Astrocyte (in vitro differentiated cells and primary cell): ENCODE data around the gene TRIB2. TPM values are rescaled to one million over a fixed set of nuclear protein-coding genes. Genes with fewer than 3 reads are reported as not detected.

Experiments
- DNase-seq: peaks from one replicate; pipeline ENCODE4 v3.0.0-alpha.2; 2010; ENCODE audit warnings: low read depth
- FAIRE-seq: peaks from 2 replicates; lab custom pipeline; 2011; peaks lifted over from hg19 to GRCh38; lab: Jason Lieb, UNC
- H2AFZ ChIP-seq: 2 replicates; pipeline ENCODE4 v1.6.0; 2012; ENCODE audit warnings: low read depth, low read length, inconsistent platforms
- H3K27ac ChIP-seq: 2 replicates; pipeline ENCODE4 v1.5.1; 2011; ENCODE audit warnings: low read depth, low read length, inconsistent platforms
- H3K27me3 ChIP-seq: 2 replicates; pipeline ENCODE4 v1.6.0; 2011; ENCODE audit warnings: low read length, inconsistent platforms; ENCODE audit not compliant: insufficient read depth
- H3K36me3 ChIP-seq: 2 replicates; pipeline ENCODE4 v1.5.1; 2011; ENCODE audit warnings: low read length, inconsistent platforms; ENCODE audit not compliant: insufficient read depth
- H3K4me1 ChIP-seq: 2 replicates; pipeline ENCODE4 v1.5.1; 2011; ENCODE audit warnings: low read length, inconsistent platforms; ENCODE audit not compliant: insufficient read depth
- H3K4me2 ChIP-seq: 2 replicates; pipeline ENCODE4 v1.6.0; 2012; ENCODE audit warnings: low read length, inconsistent platforms
- H3K4me3 ChIP-seq: 2 replicates; pipeline ENCODE4 v1.5.1; 2011; ENCODE audit warnings: low read depth, mild to moderate bottlenecking, low read length, inconsistent platforms; ENCODE audit not compliant: insufficient read depth
- H3K79me2 ChIP-seq: 2 replicates; pipeline ENCODE4 v1.6.0; 2012; ENCODE audit warnings: mild to moderate bottlenecking, low read length, inconsistent platforms; ENCODE audit not compliant: insufficient read depth
- H3K9ac ChIP-seq: 2 replicates; pipeline ENCODE4 v1.6.0; 2012; ENCODE audit warnings: mild to moderate bottlenecking, low read length, inconsistent platforms
- H3K9me3 ChIP-seq: 2 replicates; pipeline ENCODE4 v1.5.1; 2012; ENCODE audit warnings: low read depth, mild to moderate bottlenecking, low read length, inconsistent platforms; ENCODE audit not compliant: insufficient read depth
- H4K20me1 ChIP-seq: 2 replicates; pipeline ENCODE4 v1.6.0; 2012; ENCODE audit warnings: low read length, inconsistent platforms; ENCODE audit not compliant: insufficient read depth
- H3K27ac Mint-ChIP-seq: one replicate; pipeline ENCODE4 v1.8.0; 2021; ENCODE audit warnings: mild to moderate bottlenecking, mixed read lengths; ENCODE audit not compliant: unreplicated experiment
- H3K27me3 Mint-ChIP-seq: one replicate; pipeline ENCODE4 v1.8.0; 2021; ENCODE audit warnings: low read depth, mixed read lengths; ENCODE audit not compliant: unreplicated experiment
- H3K36me3 Mint-ChIP-seq: one replicate; pipeline ENCODE4 v1.8.0; 2021; ENCODE audit warnings: low read depth, mixed read lengths; ENCODE audit not compliant: unreplicated experiment
- H3K4me1 Mint-ChIP-seq: one replicate; pipeline ENCODE4 v1.8.0; 2021; ENCODE audit warnings: low read depth, mixed read lengths; ENCODE audit not compliant: unreplicated experiment
- H3K4me3 Mint-ChIP-seq: one replicate; pipeline ENCODE4 v1.8.0; 2021; ENCODE audit warnings: mild to moderate bottlenecking, moderate library complexity, mixed read lengths; ENCODE audit not compliant: unreplicated experiment
- H3K9me3 Mint-ChIP-seq: one replicate; pipeline ENCODE4 v1.8.0; 2021; ENCODE audit warnings: mild to moderate bottlenecking, mixed read lengths; ENCODE audit not compliant: unreplicated experiment
- EZH2 ChIP-seq: IDR thresholded peaks from 2 replicates; pipeline ENCODE4 v1.6.1; 2012; ENCODE audit warnings: mild to moderate bottlenecking, low read length, inconsistent platforms; ENCODE audit not compliant: insufficient read depth
- total RNA-seq: library from RNA; stranded (reverse); gene quantifications from 2 replicates; pipeline ENCODE4 v1.2.1, GENCODE V29; 2021
- TF ChIP-seq, protein P1 (sequence below): IDR thresholded peaks from 2 replicates; pipeline ENCODE4 v1.5.1; 2011; ENCODE audit warnings: low read depth, mild to moderate bottlenecking, inconsistent platforms, low read length, moderate library complexity; ENCODE audit not compliant: insufficient read depth

The TRIB2 gene
- total RNA-seq, 1 donor from 2014 or later = 22.6 TPM

DNA sequence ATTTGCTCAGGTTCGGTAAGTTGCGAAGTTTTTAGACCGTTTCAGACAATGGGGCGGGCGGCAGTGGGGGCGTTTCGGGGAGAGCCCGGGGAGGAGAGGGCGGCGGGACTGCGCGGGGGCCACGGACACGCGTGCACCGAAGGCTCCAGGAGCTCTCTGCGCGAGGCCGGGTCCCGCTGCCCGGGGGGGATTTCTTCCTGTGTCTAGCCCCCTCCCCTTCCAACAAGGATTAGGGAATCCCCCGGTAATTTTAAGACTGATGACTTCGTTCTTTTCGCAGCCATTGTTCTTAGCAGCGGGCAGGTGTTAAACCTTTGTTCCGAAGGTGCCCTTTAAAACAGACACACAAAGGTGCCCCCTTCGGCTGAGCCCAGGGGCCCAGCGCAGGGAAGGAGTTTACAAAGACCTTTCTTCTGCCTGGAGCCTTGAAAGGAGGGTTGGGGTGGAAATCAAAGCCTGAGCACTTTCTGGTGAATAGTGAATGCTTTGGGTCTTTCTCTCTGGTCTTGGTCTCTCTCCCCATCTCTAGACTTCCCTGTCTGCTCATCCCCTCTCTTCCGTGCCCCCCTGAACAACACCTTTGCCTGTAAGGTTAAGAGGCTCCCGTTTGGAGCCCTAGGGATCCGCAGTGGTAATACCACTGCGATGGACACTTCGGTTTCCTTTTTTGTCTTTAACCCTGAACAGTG lies 2.1 kb downstream of the TRIB2 start:
- Mint-ChIP-seq H3K36me3 (peaks cover under 1% of the 10 kb centered on the region), H3K27ac (peak overlapping the region; percentile 92), H3K27me3 (no peaks in the 10 kb centered on the region), H3K9me3 (no peaks in the 10 kb centered on the region), H3K4me3 (peak overlapping the region; percentile 99), H3K4me1 (peaks cover 46% of the 10 kb centered on the region)
- H3K4me2 ChIP-seq = peak overlapping the region; percentile 92
- H3K4me3 ChIP-seq = peak overlapping the region; percentile 83
- peaks cover 5% of the 10 kb centered on the region for H3K36me3 ChIP-seq
- peak overlapping the region; percentile 93 for H3K9ac ChIP-seq
- H3K27me3 ChIP-seq = no peaks in the 10 kb centered on the region
- no peak for TF ChIP-seq EZH2
- TF ChIP-seq, protein P1, sequence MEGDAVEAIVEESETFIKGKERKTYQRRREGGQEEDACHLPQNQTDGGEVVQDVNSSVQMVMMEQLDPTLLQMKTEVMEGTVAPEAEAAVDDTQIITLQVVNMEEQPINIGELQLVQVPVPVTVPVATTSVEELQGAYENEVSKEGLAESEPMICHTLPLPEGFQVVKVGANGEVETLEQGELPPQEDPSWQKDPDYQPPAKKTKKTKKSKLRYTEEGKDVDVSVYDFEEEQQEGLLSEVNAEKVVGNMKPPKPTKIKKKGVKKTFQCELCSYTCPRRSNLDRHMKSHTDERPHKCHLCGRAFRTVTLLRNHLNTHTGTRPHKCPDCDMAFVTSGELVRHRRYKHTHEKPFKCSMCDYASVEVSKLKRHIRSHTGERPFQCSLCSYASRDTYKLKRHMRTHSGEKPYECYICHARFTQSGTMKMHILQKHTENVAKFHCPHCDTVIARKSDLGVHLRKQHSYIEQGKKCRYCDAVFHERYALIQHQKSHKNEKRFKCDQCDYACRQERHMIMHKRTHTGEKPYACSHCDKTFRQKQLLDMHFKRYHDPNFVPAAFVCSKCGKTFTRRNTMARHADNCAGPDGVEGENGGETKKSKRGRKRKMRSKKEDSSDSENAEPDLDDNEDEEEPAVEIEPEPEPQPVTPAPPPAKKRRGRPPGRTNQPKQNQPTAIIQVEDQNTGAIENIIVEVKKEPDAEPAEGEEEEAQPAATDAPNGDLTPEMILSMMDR = no peak
- peak overlapping the region; percentile 84 for H3K27ac ChIP-seq
- DNase-seq (no peak), FAIRE-seq (no peak)
- no peak overlapping the region for H2AFZ ChIP-seq
- H3K9me3 ChIP-seq = no peaks in the 10 kb centered on the region
- peaks cover 64% of the 10 kb centered on the region for H3K79me2 ChIP-seq
- H4K20me1 ChIP-seq = peaks cover 25% of the 10 kb centered on the region
- peaks cover 58% of the 10 kb centered on the region for H3K4me1 ChIP-seq

DNA sequence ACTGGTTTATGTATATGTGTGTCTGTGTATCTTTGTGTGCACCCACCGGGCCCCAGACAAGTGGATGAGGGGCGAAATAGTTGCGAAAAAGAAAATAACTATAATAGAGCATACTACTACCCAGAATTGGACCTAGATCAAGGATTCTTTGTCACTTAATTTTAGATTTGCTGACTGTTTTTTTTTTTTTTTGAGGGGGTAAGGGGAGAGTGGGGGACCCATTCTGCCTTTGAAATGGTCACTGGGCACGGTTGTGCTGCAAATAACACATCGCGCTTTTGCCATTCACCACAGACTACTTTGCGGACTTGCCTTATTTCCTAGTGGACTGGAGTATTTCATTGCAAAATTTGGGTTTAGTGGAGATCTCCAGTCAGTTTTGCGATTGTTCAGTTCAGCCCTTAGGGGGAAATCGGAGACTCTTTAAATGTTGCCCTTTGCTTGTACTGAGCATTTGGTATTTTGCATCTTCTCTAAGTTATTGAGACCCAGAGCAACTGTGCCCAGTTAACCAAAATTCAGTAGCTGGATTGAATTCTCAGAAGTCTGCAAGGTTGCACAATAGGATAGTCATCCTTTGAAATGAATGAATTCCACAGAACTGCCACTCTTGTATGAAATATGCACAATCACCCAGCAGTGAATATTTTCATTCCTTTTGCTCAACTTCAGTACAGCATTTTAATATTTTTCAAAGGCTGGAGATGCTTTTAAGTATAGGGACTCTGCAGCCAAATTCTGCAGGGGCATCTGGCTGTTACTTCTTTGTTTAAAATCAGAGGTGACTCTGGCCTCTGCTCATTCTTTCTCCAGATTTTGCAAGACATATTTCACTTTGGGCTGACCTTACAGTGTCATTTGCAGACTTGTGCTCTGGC lies 2.9 kb downstream of the TRIB2 start:
- Mint-ChIP-seq H3K4me3 (peak overlapping the region; percentile 99), H3K9me3 (no peaks in the 10 kb centered on the region), H3K4me1 (peaks cover 44% of the 10 kb centered on the region), H3K27me3 (no peaks in the 10 kb centered on the region), H3K36me3 (peaks cover 5% of the 10 kb centered on the region), H3K27ac (peak overlapping the region; percentile 60)
- H3K4me2 ChIP-seq = peak overlapping the region; percentile 92
- peaks cover 12% of the 10 kb centered on the region for H3K36me3 ChIP-seq
- peaks cover 61% of the 10 kb centered on the region for H3K4me1 ChIP-seq
- H3K9me3 ChIP-seq = no peaks in the 10 kb centered on the region
- H2AFZ ChIP-seq = no peak overlapping the region
- DNase-seq = peak; percentile 62
- peak overlapping the region; percentile 84 for H3K27ac ChIP-seq
- TF ChIP-seq, protein P1 = no peak
- TF ChIP-seq EZH2 = no peak
- peak; percentile 78 for FAIRE-seq
- H3K4me3 ChIP-seq = peak overlapping the region; percentile 83
- peaks cover 25% of the 10 kb centered on the region for H4K20me1 ChIP-seq
- H3K27me3 ChIP-seq = no peaks in the 10 kb centered on the region
- H3K9ac ChIP-seq = peak overlapping the region; percentile 93
- peaks cover 72% of the 10 kb centered on the region for H3K79me2 ChIP-seq
